VCaP (cell line): ENCODE results near the gene FGD2.

Experiments used
- H3K27ac ChIP-seq: fragments of 450-650 bp; 2 replicates; pipeline ENCODE4 v1.5.1; 2017
- CTCF ChIP-seq: fragments of 450-650 bp; conservative IDR thresholded peaks from 2 replicates; pipeline ENCODE4 v1.5.1; 2017; ENCODE audit warnings: mild to moderate bottlenecking, moderate library complexity

FGD2 gene

GRCh38 chr6:37005061-37005810 is at the start of gene FGD2:
TSS of gene FGD2 (plus strand) at chr6:37005655. CDS start at chr6:37005818, 163 bp downstream.
- no peak within 1 kb of the TSS for H3K27ac ChIP-seq
- no peak for TF ChIP-seq CTCF

GRCh38 chr6:36955671-36956445 is 49.6 kb upstream of the FGD2 start:
- no peak overlapping the region for H3K27ac ChIP-seq
- no peak for TF ChIP-seq CTCF

- no peak for TF ChIP-seq CTCF
- no peak overlapping the region for H3K27ac ChIP-seq
Observed at GRCh38 chr6:36956446-36956820, 49.0 kb upstream of the FGD2 start.

GRCh38 chr6:36957773-36958271 is 47.6 kb upstream of the FGD2 start:
- no peak overlapping the region for H3K27ac ChIP-seq
- no peak for TF ChIP-seq CTCF

- no peak overlapping the region for H3K27ac ChIP-seq
- no peak for TF ChIP-seq CTCF
Observed at GRCh38 chr6:36958775-36959554, 46.5 kb upstream of the FGD2 start.

- TF ChIP-seq CTCF = no peak
- no peak overlapping the region for H3K27ac ChIP-seq
Observed at GRCh38 chr6:36959555-36960250, 45.8 kb upstream of the FGD2 start.
